GM12874 (cell line): ENCODE data around the gene RAG2.

Source experiments
- CTCF ChIP-seq: IDR thresholded peaks from 2 replicates; pipeline ENCODE4 v1.5.1; 2011; ENCODE audit warnings: low read depth, mild to moderate bottlenecking, control low read depth, low read length, moderate library complexity; ENCODE audit not compliant: insufficient read depth

RAG2 gene

GRCh38 chr11:36609383-36609782 is 11.3 kb upstream of the RAG2 start:
- no peak for TF ChIP-seq CTCF

DNA sequence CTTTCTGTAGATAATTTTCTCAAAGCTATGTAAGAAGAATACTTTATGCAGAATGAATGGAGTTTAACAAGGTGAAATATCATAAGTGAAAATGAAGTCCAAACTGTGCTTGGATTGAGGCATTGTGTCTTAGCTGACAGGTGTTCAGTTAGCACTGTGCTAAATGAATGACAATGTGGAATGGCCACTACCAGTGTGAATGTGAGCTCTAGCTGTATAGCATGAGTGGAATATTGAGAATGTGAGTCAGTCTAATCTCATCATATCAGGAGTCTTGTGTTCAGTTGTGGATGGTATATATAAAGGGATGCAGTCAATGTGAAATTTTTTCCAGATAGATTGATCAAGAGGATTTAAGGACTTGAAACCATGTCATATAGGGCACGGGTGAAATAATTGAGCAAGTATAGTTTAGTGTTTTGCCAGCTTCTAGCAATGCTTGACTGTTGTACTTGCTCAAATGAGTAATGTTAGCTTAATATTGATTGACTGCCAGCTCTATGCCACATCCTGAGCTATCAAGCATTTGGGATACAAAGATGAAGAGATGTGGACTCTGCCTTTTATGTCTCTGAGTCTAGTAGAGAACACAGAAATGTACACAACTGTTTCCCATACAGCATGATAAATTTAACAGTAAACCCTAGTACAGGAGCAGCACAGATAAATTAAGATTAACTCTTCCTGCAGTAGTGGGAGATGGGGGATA is 10.6 kb upstream of the RAG2 start:
- TF ChIP-seq CTCF: no peak

DNA sequence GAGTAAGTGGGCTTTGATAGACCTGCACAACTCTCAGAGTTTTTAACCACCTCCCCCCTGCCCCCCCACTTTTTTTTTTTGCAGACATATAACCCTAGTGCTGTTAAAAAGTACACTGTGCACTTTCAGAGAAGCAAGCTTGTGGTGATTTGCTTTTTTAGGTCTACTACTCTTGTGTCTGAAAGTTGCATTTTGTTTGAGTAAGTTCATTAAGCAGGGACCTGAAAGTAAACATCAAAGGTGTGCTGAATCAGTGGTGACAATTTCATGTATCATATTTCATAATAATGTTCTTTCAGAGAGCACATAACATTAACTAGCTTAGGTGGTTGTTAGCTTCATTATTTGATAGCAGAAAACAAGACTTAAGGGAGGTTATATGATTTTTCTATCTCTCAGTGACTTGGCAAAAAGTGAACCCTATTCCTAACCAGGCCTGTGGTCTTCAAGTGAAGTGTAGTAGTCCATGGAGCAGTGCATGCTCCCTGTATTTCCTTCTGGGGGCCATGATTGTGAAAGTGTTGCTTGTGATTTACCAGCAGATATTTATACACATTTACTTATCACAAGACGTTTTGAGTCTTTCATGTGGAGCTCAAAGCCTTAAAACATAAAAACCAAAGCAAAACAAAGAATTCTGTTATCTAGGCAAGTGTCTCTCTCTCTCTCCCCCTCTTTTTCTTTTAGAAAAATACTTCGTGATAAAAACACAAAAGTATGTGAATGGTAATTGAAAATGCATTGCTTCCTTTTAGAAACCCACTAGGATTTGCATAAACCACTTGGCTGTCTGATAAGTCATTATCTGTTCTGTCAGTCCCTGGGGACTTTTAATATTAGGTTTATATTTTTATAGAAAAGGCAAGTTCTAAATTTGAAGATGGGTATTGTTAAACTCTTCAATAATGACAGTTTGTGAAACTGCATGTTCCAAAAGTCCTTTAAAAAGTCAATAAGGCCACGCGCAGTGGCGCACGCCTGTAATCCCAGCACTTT is 7.5 kb upstream of the RAG2 start:
- no peak for TF ChIP-seq CTCF

DNA sequence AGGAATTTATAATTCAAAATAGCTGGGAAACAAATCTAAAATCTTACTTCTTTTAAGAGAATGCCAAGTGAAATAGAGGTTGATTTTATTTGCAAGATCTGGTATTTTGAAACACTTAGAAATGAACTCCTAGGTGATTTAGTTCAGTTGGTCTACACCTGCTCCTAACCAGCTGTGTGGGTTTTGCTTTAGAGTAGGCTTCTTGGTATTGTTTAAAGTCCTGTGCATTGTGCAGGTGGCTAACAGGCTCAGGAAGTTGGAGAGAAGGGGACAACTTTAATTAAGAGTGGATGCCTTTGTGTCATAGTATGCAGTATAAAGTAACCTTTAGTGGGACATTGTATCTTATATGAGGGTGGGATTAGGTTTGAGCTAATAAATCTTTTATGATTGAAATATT is 4.1 kb upstream of the RAG2 start:
- TF ChIP-seq CTCF: no peak

DNA sequence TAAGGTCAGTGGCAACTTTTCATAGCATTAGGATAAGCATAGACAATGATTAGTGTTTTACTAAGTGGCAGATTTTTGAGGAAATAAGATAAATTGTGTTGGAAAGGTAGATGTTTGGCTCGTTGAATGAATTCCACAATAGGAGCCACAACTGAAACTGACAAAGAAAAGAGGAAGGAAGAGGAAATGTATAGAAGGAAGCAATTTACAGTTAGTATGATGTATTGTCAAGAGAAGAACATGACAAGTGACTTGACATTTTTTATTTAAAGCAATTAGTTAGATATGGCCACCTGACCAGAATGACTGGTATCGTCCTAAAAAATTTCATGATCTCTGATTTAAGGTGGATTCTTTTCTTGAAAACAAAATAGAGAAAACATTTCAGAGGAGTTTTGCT is 3.1 kb upstream of the RAG2 start:
- no peak for TF ChIP-seq CTCF

DNA sequence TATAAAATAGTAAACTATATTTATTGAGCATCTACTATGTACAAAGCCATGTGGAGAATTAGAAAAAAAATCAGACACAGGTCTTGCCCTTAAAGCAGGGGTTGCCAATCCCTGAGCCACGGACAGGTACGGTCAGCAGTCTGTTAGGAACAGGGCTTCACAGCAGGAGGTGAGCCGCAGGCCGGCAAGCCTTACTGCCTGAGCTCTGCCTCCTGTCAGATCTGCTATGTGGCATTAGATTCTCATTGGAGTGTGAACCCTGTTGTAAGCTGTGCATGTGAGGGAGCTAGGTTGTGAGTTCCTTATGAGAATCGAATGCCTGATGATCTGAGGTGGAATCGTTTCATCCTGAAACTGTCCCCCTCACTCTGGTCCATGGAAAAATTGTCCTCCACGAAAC is 2.1 kb upstream of the RAG2 start:
- TF ChIP-seq CTCF: no peak

GRCh38 chr11:36596880-36597279 is 1.2 kb downstream of the RAG2 start:
- TF ChIP-seq CTCF: no peak
